GM19452 (cell line): Measurements from ENCODE around the gene SLC36A2.
"Not testable (repeated sequence)": the region's sequence is repeated elsewhere in the genome, so short reads cannot be mapped to it uniquely, and the experiment has no call there.

Experiments used
- ATAC-seq: cut with Tn5 transposase; IDR thresholded peaks from one replicate; pipeline ENCODE4 v1.9.1; 2021; ENCODE audit not compliant: unreplicated experiment

SLC36A2 gene

DNA sequence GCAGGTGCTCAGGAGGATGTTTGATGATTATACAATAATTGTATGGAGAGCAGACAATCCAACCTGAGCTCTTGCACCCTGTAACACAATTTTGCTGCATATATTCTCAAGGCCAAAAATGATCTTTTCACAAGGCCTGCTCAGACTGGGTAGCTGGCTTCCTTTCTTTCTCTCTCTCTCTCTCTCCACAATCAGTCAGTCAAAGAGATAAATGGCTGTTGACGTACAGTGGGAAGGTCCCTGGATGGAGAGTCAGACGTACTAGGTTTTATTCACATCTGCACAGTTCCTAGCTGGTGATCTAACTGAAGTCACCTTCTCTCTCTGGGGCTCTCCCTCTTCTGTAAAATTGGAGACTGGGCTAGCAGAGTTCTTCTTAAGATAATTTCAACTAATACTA, 19.8 kb downstream of the SLC36A2 start:
- no peak for ATAC-seq

GRCh38 chr5:151326266-151326665, 21.1 kb downstream of the SLC36A2 start:
- no peak for ATAC-seq

DNA sequence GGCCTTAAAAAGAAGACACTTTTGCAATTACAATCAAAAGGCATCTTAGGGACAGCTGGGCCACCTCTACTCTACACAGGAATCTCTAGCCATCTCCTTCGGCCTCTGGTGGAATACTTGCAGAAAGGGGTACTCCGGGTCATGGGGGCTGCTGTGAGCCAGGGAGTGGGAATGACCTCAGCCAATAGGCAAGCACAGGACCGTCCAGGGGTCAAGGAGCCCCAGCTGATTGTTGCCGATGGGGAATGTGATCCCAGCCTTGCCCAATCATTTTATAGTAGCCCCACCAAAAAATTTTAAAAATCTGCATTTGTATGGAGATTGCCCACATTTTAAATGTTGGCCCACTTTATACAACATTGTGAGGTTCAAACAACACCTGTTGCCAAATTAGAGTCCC, 26.9 kb downstream of the SLC36A2 start:
- no peak for ATAC-seq

GRCh38 chr5:151318850-151319732, 28.3 kb downstream of the SLC36A2 start:
- ATAC-seq: peak; percentile 76

- ATAC-seq: no peak
Measured at GRCh38 chr5:151317871-151318270, 29.5 kb downstream of the SLC36A2 start.

GRCh38 chr5:151315998-151316597, 31.3 kb downstream of the SLC36A2 start:
- ATAC-seq: peak; percentile 86

DNA sequence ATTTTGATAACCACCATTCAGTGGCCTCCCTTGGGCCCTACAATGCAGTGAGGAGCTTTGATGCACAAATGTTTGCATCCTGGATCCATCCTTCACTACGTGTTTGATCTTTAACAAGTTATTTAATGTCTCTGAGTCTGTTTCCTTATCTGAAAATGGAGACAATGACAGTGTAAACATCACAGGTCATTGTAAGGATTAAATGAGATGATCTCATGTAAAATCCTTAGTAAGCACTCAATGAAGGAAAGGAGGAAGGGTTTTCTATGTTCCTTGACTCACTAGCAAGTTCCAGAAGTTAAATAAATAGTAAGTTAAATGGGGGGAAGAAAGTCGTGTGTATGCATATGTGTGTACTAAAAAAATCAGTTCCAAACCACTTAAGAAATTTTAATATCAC, 34.0 kb downstream of the SLC36A2 start:
- no peak for ATAC-seq

DNA sequence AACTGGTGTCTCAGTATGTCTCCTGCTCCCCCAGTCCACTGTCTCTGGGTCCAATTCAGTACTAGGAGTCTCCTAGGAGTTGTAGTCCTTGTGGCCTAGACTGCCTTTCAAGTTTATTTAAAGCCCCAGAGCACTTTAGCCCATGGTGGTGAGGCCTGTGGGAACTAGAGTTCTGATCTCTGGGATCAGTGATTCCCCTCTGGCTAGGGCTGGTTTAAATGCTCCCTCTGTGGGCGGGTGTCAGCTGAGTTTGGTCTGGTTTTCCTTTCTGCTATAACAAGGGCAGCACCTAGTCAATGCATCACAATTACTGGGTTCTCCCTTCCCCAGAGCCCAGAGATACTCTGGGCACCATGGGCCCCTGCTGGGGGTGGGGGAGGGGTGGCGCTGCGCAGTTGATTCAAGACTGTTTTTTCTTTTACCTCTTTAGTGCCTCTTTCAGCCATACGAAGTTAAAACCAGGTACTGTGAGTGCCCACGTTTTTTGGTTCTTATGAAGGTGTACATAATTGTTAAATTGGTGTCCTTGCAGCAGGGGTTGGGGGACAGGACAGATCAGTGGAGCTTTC, 34.5 kb downstream of the SLC36A2 start:
- ATAC-seq: no peak

DNA sequence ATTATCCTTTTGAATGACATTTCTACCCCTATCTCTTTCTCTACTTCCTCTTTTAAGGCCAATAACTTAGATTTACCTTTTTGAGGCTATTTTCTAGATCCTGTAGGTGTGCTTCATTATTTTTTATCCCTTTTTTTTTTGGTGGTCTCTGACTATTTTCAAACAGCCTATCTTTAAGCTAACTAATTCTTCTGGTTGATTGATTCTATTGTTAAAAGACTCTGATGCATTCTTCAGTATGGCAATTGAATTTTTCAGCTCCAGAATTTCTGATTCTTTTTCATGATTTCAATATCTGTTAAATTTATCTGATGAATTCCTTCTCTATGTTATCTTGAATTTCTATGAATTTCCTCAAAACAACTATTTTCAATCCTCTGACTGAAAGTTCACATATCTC, 36.4 kb downstream of the SLC36A2 start:
- no peak for ATAC-seq

DNA sequence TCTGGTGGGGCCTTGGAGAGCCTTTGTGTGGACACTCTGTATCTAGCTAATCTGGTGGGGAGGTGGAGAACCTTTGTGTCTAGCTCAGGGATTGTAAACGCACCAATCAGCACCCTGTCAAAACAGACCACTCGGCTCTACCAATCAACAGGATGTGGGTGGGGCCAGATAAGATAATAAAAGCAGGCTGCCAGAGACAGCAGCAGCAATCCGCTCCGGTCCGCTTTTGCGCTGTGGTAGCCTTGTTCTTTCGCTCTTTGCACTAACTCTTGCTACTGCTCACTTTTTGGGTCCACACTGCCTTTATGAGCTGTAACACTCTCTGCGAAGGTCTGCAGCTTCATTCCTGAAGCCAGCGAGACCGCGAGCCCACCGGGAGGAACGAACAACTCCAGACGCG, 37.5 kb downstream of the SLC36A2 start:
- ATAC-seq: not testable (repeated sequence)

- not testable (repeated sequence) for ATAC-seq
Measured at GRCh38 chr5:151309266-151309665, 38.1 kb downstream of the SLC36A2 start.

GRCh38 chr5:151303666-151304065, 43.7 kb downstream of the SLC36A2 start, which contains the start of gene SLC36A3:
Gene SLC36A3 (minus strand): TSS chr5:151303766. CDS start chr5:151303354, 412 bp downstream.
- no peak for ATAC-seq

GRCh38 chr5:151298063-151298855, 49.1 kb downstream of the SLC36A2 start:
- ATAC-seq: no peak

- no peak for ATAC-seq
Measured at GRCh38 chr5:151296974-151297373, 50.4 kb downstream of the SLC36A2 start.

DNA sequence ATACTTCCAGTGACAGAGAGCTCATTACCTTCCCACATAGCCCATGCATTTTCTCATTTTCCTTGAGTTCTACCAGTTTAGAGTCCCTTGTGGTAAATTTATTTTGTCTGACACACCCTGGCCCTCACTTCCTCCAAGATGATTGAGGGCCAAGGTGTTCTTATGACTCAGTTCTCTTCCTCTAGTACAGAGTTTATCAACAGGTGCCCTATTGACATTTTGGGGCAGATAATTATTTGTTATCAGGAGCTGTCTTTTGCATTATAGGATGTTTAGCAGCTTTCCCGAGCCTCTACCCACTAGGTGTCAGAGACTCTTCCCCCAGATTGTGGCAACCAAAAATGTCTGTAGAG, 50.9 kb downstream of the SLC36A2 start:
- no peak for ATAC-seq

GRCh38 chr5:151295791-151296477, 51.4 kb downstream of the SLC36A2 start:
- no peak for ATAC-seq

DNA sequence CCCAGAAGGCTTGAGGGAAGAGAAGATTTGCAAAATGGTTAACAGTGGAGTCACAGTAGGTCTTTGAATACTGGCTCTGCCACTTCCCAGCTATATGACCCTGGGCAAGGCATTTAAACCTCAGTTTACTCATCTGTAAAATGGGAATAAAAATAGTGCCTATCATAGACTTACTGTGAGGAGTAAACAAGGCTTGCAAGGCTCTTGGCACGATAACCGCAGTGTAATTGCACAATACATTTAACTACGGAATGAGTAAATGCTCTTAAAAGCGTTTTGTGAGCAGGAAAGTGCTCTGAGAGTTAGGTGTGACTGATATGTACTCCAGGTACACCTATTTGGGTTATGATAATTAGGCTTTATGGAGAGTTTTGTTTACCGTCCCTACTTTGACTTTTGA, 52.2 kb downstream of the SLC36A2 start:
- no peak for ATAC-seq

DNA sequence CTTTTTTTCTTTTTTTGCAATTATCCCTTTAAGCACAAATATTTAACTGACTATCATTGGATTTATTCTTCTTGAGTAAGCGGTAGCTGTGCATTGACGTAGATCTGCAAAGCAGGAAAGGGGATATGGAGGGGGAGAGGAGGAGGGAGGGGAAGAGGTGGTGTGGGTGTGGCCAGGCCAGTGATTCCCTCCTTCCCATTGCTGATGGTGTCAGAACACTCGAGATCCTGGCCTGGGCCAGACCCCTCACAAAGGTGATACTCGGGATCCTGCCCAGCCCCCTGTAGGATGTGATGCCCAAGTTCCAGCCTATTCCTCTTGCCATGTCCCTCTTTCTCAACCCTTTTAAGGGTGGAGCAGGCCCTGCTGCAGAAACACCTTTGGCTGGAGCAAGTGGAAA, 53.7 kb downstream of the SLC36A2 start:
- no peak for ATAC-seq

DNA sequence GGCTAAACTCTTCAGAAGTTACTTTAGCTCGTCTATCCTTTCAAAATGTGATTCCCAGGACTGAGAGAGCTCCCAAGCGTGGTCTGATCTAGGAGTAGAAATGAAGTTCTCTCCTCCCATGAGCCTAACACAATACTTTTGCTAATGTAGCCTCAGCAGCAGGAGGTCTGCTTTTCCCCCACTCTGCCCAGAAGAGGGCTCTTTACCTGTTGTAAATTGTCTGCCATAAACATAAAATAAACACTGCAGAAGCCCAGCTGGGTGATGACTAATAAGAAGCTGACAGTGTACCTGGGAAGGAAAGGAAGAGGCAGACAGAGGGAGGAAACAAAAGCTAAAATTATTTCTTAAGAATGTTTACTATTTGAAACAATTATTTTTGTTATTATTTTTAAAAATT, 59.2 kb downstream of the SLC36A2 start:
- no peak for ATAC-seq

DNA sequence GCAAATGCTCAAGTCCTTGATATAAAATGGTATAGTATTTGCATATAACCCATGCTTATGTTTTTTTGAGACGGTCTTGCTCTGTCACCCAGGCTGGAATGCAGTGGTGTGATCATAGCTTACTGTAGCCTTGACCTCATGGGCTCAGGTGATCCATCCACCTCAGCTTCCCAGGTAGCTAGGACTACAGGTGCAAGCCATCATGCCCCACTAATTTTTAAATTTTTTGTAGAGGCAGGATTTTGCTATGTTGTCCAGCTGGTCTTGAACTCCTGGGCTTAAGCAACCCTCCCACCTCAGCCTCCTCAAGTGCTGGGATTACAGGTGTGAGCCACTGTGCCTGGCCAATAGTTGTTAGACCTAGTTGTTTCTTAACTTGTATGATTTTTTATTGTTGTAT, 61.1 kb downstream of the SLC36A2 start:
- no peak for ATAC-seq

DNA sequence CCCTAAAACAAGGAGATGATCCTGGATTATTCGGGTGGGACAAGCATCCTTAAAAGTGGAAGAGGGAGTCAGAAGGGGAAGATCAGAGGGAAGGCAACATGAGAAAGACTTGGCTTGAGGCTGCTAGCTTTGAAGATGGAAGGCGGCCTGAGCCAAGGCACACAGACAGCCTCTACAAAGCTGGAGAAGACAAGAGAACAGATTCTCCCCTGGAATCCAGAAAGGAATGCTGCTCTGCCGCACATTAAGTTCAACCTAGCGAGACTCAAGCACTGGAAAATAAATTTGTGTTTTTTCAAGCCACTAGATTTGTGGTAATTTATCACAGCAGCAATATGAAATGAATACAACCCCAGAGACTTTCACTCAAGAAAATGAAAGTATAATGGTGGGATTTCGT, 61.7 kb downstream of the SLC36A2 start:
- ATAC-seq: no peak
